ENCODE measurements around the gene SLC37A4.
"Not testable (repeated sequence)": the region's sequence is repeated elsewhere in the genome, so short reads cannot be mapped to it uniquely, and the experiment has no call there.

SLC37A4 gene

DNA sequence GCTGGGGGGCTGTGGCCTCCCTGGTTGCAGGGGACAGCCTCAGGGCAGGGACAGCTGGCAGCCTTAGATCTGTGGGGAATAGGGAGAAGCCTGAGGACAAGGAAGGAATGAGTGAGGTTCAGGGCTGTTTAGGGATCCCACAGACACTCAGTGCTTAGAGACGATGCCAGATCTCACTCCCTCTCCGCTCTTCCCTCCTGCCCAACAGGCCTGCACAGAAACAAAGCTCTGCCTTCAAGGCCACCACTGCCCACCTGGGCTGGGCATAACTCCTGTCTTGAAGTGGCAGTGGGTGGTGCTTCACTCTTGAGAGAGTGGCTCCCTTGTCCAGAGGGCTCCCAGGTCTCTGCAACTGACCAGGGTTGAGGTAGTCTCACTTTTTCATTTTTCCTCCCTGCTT is 45.9 kb downstream of the SLC37A4 start:
- no peak overlapping the region for H3K4me3 ChIP-seq (ENCODE audit: low read depth, low read length)
- no peak for DNase-seq (ENCODE audit: low read depth)

GRCh38 chr11:118984337-118984736 is 46.3 kb downstream of the SLC37A4 start:
- H3K4me3 ChIP-seq (ENCODE audit: low read depth, low read length); DNase-seq (ENCODE audit: low read depth): not testable (repeated sequence)

DNA sequence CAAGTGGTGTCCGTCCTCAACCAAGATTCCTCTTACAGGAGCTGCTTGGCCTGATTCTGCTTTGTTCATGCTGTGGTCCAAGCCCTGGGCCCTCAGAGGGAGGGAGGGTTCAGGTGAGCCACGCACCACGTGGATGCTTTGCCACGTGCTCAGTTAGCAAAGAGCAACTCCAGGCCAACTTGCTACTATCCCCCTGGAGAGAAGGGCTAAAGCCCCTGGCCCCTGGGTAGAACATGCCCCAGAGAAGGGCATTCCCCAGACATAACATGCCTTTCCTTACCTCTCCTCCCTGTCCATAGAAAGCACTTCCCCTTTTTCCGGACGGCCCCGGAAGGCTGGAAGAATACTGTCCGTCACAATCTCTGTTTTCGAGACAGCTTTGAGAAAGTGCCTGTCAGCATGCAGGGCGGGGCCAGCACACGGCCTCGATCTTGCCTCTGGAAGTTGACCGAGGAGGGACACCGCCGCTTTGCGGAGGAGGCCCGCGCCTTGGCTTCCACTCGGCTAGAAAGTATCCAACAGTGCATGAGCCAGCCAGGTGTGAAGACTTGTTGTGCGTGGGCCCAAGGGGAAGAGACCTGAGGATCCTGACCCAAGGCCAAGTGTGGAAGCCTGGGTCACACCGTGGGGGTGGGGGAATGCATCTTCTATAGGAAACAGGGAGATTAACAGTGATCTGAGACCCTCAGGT is 50.3 kb downstream of the SLC37A4 start:
- DNase-seq (ENCODE audit: low read depth), result no peak
- no peak overlapping the region for H3K4me3 ChIP-seq (ENCODE audit: low read depth, low read length)

DNA sequence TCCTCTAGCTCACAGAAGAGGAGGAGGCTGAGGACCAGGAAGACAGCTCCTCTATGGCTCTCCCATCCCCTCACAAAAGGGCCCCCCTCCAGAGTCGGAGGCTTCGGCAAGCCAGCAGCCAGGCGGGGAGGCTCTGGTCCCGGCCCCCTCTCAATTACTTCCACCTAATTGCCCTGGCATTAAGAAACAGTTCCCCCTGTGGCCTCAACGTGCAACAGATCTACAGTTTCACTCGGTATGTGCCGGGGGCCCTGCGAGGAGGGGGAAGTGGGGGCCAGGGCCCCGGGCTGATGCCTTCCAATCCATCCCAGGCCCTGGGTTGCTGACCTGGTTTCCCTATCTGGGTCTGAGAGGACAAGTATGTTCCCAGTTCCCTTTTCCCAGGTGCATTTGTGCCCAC is 51.2 kb downstream of the SLC37A4 start:
- DNase-seq (ENCODE audit: low read depth), result no peak
- no peak overlapping the region for H3K4me3 ChIP-seq (ENCODE audit: low read depth, low read length)

DNA sequence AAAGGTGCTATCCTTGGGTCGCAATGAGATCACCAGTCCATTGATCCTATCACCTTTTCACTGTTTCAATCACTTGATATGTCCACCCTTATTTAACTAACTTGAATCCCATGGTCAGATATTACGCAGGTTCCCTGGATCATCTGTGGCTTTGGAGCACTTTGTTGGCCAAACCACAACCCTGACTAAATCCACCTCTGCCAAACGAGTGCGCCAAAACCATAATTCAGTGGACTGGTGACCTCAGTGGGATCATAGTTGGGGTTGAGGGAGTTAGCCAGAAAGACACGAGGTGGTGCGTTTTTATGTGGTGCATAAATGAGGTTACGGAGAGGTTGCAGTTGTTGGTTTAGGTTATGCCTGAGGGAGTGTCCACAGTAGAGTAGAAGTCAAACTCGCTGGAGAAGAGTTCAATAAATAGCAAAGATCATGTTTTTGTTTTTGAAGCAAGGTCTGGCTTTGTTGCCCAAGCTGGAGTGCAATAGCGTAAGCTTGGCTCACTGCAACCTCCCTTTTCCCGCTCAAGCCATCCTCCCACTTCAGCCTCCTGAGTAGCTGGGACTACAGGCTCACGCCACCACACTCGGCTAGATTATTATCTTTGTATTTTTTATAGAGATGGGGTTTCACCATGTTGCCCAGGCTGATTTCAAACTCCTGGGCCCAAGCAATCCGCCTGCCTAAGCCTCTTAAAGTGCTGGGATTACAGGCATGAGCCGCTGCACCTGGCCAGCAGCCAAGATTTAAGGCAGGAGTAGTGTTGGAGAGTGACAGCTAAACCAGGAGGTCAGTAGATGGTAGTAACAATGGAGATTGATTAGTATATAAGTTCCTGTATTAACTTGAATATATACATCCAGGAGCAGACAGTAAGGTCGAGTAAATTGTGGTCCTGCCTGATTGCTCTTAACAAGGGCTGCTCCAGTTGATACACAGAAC is 54.6 kb downstream of the SLC37A4 start:
- DNase-seq (ENCODE audit: low read depth), result no peak
- H3K4me3 ChIP-seq (ENCODE audit: low read depth, low read length), result no peak overlapping the region

All from skeletal muscle cell (primary cell).